Hepatocyte (in vitro differentiated cells): Measurements from ENCODE around the gene PGC. TPM values are rescaled to one million over a fixed set of nuclear protein-coding genes. Genes with fewer than 3 reads are reported as not detected.

Experiments
- DNase-seq: peaks from one replicate; pipeline ENCODE4 v3.0.0-alpha.2; 2016; ENCODE audit warnings: low spot score
- H2AFZ ChIP-seq: fragments of 200-600 bp; sonication (generic); 2 replicates; pipeline ENCODE4 v1.6.0; 2016; ENCODE audit warnings: antibody characterized with exemption, mild to moderate bottlenecking
- H3K27ac ChIP-seq: fragments of 200-600 bp; sonication (generic); 2 replicates; pipeline ENCODE4 v1.5.1; 2016; ENCODE audit warnings: mild to moderate bottlenecking
- H3K27me3 ChIP-seq: fragments of 200-600 bp; sonication (generic); 2 replicates; pipeline ENCODE4 v1.6.1; 2016
- H3K36me3 ChIP-seq: fragments of 200-600 bp; sonication (generic); replicated peaks from 2 replicates; pipeline ENCODE4 v1.5.1; 2016; ENCODE audit warnings: low read depth; ENCODE audit not compliant: insufficient read depth
- H3K4me1 ChIP-seq: fragments of 200-600 bp; sonication (generic); 2 replicates; pipeline ENCODE4 v1.5.1; 2016; ENCODE audit warnings: mild to moderate bottlenecking, moderate library complexity; ENCODE audit not compliant: insufficient read depth
- H3K4me2 ChIP-seq: fragments of 200-600 bp; sonication (generic); 2 replicates; pipeline ENCODE4 v1.6.0; 2016
- H3K4me3 ChIP-seq: fragments of 200-600 bp; sonication (generic); 2 replicates; pipeline ENCODE4 v1.5.1; 2016; ENCODE audit warnings: mild to moderate bottlenecking
- H3K79me2 ChIP-seq: fragments of 200-600 bp; sonication (generic); 2 replicates; pipeline ENCODE4 v1.6.0; 2017; ENCODE audit warnings: mild to moderate bottlenecking
- H3K9me2 ChIP-seq: fragments of 200-600 bp; sonication (generic); replicated peaks from 2 replicates; pipeline ENCODE4 v1.6.0; 2017; ENCODE audit warnings: mild to moderate bottlenecking; ENCODE audit not compliant: insufficient read depth
- H3K9me3 ChIP-seq: fragments of 200-600 bp; sonication (generic); 2 replicates; pipeline ENCODE4 v1.5.1; 2016; ENCODE audit warnings: low read depth, mild to moderate bottlenecking
- H4K20me1 ChIP-seq: fragments of 200-600 bp; sonication (generic); 2 replicates; pipeline ENCODE4 v1.6.0; 2016; ENCODE audit warnings: mild to moderate bottlenecking; ENCODE audit not compliant: insufficient read depth, poor library complexity, severe bottlenecking
- EZH2 ChIP-seq: fragments of 200-600 bp; sonication (generic); IDR thresholded peaks from 2 replicates; pipeline ENCODE4 v1.6.1; 2016; ENCODE audit warnings: antibody characterized with exemption, mild to moderate bottlenecking, borderline replicate concordance
- EZH2phosphoT487 ChIP-seq: fragments of 200-600 bp; sonication (generic); IDR thresholded peaks from one replicate; pipeline ENCODE4 v1.6.1; 2018; ENCODE audit warnings: antibody characterized with exemption, mild to moderate bottlenecking, low read depth, moderate library complexity; ENCODE audit not compliant: unreplicated experiment, severe bottlenecking
- WGBS: methylation state at CpG from one replicate; pipeline ENCODE4 v1.1.6; 2016; ENCODE audit warnings: low lambda C conversion rate; ENCODE audit errors: missing lambda C conversion rate; 5-methylcytosine and 5-hydroxymethylcytosine counted together
- polyA plus RNA-seq: library from polyadenylated mRNA; unstranded; fragments of >200 nt; fragmentation: Nextera tagmentation; extraction: Ambion mirVana; gene quantifications from 2 replicates; pipeline ENCODE4 v1.2.1, GENCODE V29; 2016
- total RNA-seq: library from RNA; depleted of rRNA; stranded (reverse); fragments of >200 nt; gene quantifications from 2 replicates; pipeline ENCODE4 v1.2.3, GENCODE V29; 2014
- TF ChIP-seq, protein P1 (sequence below): fragments of 200-600 bp; sonication (generic); IDR thresholded peaks from 2 replicates; pipeline ENCODE4 v1.5.1; 2016; ENCODE audit warnings: antibody characterized with exemption, mild to moderate bottlenecking; ENCODE audit not compliant: poor library complexity

Gene PGC
- total and polyA plus RNA-seq, 2 experiments from 2014 or later: 109 to 114 TPM

DNA sequence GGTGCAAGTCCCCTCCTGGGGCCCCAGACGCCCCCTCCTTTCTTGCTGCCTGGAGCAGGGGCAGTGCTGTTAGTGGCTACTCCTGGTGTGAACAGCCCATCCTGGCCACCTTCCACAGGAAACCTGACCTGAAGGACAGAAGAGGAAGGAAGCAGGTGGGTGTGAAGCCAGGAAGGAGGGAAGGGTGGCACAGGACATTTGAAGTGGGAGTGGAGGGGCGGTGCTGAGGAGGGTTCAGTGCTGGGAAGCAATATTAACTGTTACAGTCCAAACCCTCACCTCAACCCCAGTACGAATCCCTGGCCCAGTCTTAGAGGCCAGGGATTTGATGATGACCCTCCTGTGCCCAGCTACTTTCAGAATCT lies 34.2 kb upstream of the PGC start:
- TF ChIP-seq EZH2 (no peak), EZH2phosphoT487 (no peak)
- TF ChIP-seq, protein P1, sequence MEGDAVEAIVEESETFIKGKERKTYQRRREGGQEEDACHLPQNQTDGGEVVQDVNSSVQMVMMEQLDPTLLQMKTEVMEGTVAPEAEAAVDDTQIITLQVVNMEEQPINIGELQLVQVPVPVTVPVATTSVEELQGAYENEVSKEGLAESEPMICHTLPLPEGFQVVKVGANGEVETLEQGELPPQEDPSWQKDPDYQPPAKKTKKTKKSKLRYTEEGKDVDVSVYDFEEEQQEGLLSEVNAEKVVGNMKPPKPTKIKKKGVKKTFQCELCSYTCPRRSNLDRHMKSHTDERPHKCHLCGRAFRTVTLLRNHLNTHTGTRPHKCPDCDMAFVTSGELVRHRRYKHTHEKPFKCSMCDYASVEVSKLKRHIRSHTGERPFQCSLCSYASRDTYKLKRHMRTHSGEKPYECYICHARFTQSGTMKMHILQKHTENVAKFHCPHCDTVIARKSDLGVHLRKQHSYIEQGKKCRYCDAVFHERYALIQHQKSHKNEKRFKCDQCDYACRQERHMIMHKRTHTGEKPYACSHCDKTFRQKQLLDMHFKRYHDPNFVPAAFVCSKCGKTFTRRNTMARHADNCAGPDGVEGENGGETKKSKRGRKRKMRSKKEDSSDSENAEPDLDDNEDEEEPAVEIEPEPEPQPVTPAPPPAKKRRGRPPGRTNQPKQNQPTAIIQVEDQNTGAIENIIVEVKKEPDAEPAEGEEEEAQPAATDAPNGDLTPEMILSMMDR: no peak
- Histone ChIP-seq H2AFZ (no peak overlapping the region), H3K9me2 (no peaks in the 10 kb centered on the region), H3K4me2 (peak overlapping the region; percentile 96), H4K20me1 (no peaks in the 10 kb centered on the region), H3K4me3 (no peak overlapping the region), H3K9me3 (no peaks in the 10 kb centered on the region), H3K4me1 (peaks cover 21% of the 10 kb centered on the region), H3K79me2 (peaks cover 11% of the 10 kb centered on the region), H3K36me3 (no peaks in the 10 kb centered on the region), H3K27me3 (no peaks in the 10 kb centered on the region), H3K27ac (peak overlapping the region; percentile 67)
- no peak for DNase-seq
- 61% methylated on average over 3 of the region's 3 CpGs for WGBS

DNA sequence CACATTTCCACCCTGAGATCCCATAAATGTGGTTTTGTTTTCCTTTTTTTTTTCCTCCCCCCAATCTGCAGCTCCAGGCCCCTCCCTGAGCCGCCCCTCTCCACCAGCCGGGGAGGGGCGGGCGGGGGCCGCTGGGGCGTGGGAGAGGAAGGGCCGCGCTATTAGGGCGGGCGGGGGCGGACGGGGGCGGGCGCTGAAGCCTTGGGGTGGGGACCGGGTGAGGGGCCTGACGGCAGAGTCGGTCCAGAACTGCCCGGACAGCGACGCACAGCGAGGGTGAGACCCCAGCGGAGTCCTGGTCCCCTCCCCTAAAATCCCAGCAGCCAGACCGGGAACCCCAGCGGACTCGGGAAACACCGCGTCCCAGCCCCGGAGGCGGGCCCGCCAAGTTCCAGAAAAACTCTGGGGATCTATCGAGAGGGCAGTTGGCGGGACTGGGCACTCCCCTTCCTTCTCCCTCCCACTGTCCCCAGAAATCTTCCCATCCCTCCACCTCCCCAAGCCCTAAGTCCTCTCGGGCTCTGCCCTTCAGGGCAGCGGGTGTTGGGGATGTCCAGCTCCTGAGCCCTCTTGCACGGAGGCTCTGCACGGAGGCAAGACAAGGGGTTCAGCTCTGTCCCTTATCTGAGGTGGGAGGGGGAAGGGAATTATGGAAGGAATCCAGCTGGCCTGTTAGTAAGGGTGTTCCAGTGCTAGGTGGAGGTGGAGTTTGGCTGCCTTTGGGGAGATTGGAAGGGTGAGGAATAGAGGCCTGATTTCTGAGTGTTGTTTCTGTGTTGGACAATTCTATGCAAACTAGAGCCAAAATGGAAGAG lies 33.6 kb upstream of the PGC start, which contains the start of gene PRICKLE4:
Gene PRICKLE4, plus strand, starts transcription at position 232 of the 815 bp plus-strand sequence. CDS start 2,692 bp downstream, outside the sequence.
- Histone ChIP-seq H3K4me3 (peak within 1 kb of the TSS; percentile 83), H3K27me3 (no peaks in the 10 kb centered on the region), H3K4me1 (peaks cover 18% of the 10 kb centered on the region), H3K9me3 (no peaks in the 10 kb centered on the region), H3K4me2 (peak within 1 kb of the TSS; percentile 96), H4K20me1 (no peaks in the 10 kb centered on the region), H3K36me3 (no peaks in the 10 kb centered on the region), H2AFZ (peak within 1 kb of the TSS; percentile 86), H3K79me2 (peaks cover 11% of the 10 kb centered on the region), H3K27ac (peak within 1 kb of the TSS; percentile 67), H3K9me2 (no peaks in the 10 kb centered on the region)
- TF ChIP-seq, protein P1: no peak
- TF ChIP-seq EZH2 (no peak), EZH2phosphoT487 (no peak)
- DNase-seq: peak; percentile 52
- WGBS: 1% methylated on average over 20 of the region's 36 CpGs

DNA sequence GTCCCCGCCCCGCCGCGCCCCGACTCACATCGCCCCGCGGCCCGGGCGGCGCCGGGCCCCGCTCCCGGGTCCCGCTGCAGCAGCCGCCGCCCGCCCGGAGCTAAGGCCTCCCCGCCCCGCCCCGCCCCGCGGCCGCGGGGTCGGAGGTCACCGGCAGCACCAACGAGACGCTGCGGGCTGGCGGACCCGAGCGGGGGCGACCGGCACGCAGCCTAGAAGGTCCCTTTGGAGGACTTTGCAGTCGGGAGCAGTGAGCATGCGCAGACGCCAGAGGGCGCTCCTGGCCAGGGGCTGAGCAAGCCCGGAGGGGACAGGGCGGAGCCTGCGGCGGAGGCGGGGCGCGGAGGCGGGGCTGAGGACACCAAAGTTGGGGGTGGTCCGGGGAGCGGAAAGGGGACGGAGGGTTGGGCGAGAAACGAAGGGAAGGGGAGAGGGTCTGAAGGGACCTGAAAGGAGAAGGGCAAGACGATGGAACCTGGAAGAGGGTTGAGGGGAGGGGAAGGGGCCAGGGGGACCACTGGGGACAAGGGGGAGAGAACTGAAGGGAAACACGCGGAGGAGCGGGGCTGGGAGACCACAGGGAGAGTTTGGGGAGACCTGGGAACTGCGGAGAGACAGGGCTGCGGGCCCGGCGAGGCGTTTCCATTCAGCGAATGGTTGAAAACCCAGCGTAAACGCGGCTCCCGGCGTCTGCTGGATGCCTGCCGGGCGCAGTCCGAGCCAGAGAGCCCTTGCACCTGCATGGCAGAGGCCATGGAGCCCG lies 32.8 kb upstream of the PGC start, which contains the start of gene FRS3:
Gene FRS3, minus strand, starts transcription at position 113 of the 763 bp plus-strand sequence. CDS start 2,913 bp downstream, outside the sequence.
- H3K27ac ChIP-seq: peak within 1 kb of the TSS; percentile 67
- H3K4me3 ChIP-seq: peak within 1 kb of the TSS; percentile 83
- peaks cover 11% of the 10 kb centered on the region for H3K79me2 ChIP-seq
- WGBS: 0% methylated on average over 15 of the region's 73 CpGs
- H3K27me3 ChIP-seq: no peaks in the 10 kb centered on the region
- DNase-seq: peak; percentile 97
- peak within 1 kb of the TSS; percentile 96 for H3K4me2 ChIP-seq
- no peaks in the 10 kb centered on the region for H3K9me3 ChIP-seq
- H3K4me1 ChIP-seq: peaks cover 18% of the 10 kb centered on the region
- H4K20me1 ChIP-seq: no peaks in the 10 kb centered on the region
- no peaks in the 10 kb centered on the region for H3K9me2 ChIP-seq
- H3K36me3 ChIP-seq: no peaks in the 10 kb centered on the region
- TF ChIP-seq, protein P1: peak; percentile 99
- no peak for TF ChIP-seq EZH2phosphoT487
- peak within 1 kb of the TSS; percentile 86 for H2AFZ ChIP-seq
